ENCODE measurements around the gene TLR5.

DNA sequence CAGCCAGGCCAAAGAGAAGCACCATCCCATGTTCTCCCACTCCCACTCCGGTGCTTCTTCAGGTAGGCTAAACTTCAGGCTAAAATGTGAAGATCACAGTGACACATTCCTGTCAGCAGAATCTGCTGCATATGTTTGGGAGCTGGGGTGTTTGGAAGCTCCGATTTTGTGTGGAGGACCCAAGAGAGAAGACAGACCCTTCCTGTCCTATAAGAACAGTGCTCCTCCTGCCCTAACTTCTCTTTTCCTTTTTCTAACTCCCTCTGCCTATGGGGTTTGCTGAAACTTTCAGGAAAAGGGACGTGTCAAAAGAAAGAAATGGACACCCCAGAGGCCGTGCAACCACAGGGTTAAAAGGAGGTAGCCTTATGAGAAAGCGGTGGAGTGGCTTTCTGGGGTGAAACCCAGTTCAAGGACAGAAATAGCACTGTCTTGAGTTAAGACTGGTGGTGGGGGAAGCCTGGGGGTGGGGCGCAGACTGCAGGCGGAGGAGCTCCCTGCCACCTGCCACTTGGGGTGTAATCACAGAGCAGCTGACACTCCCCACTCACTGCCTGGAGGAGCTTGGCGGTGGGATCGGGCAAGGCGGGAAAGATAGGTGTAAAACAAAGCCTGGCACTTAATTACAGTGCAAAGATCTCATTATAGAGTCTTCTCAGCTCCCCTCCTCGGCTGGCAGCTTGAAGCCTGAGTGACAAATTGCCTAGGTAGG lies 645 bp upstream of the TLR5 start:
- TF ChIP-seq, protein P1, sequence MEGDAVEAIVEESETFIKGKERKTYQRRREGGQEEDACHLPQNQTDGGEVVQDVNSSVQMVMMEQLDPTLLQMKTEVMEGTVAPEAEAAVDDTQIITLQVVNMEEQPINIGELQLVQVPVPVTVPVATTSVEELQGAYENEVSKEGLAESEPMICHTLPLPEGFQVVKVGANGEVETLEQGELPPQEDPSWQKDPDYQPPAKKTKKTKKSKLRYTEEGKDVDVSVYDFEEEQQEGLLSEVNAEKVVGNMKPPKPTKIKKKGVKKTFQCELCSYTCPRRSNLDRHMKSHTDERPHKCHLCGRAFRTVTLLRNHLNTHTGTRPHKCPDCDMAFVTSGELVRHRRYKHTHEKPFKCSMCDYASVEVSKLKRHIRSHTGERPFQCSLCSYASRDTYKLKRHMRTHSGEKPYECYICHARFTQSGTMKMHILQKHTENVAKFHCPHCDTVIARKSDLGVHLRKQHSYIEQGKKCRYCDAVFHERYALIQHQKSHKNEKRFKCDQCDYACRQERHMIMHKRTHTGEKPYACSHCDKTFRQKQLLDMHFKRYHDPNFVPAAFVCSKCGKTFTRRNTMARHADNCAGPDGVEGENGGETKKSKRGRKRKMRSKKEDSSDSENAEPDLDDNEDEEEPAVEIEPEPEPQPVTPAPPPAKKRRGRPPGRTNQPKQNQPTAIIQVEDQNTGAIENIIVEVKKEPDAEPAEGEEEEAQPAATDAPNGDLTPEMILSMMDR (IDR thresholded peaks at IDR 0.05) = no peak
- TF ChIP-seq POLR2A (IDR thresholded peaks at IDR 0.05) = no peak

Measured in body of pancreas (tissue), 4 donors.